Type B pancreatic cell (in vitro differentiated cells): ENCODE data around the gene TPTE2. TPM values are rescaled to one million over a fixed set of nuclear protein-coding genes. Genes with fewer than 3 reads are reported as not detected.
"Not testable (repeated sequence)": the region's sequence is repeated elsewhere in the genome, so short reads cannot be mapped to it uniquely, and the experiment has no call there.

Source experiments
- DNase-seq: peaks from one replicate; pipeline ENCODE4 v3.0.0; 2021; ENCODE audit warnings: mixed read lengths; ENCODE audit not compliant: unreplicated experiment; ENCODE audit errors: extremely low spot score
- H3K27ac Mint-ChIP-seq: 2 replicates; pipeline ENCODE4 v1.8.0; 2021; ENCODE audit warnings: mild to moderate bottlenecking, mixed read lengths
- H3K27me3 Mint-ChIP-seq: 2 replicates; pipeline ENCODE4 v1.8.0; 2021; ENCODE audit warnings: mixed read lengths
- H3K36me3 Mint-ChIP-seq: 2 replicates; pipeline ENCODE4 v1.8.0; 2021; ENCODE audit warnings: mixed read lengths
- H3K4me1 Mint-ChIP-seq: one replicate; pipeline ENCODE4 v1.8.0; 2021; ENCODE audit warnings: mixed read lengths; ENCODE audit not compliant: unreplicated experiment
- H3K4me3 Mint-ChIP-seq: 2 replicates; pipeline ENCODE4 v1.8.0; 2021; ENCODE audit warnings: mild to moderate bottlenecking, mixed read lengths
- H3K9me3 Mint-ChIP-seq: 2 replicates; pipeline ENCODE4 v1.8.0; 2021; ENCODE audit warnings: mixed read lengths
- total RNA-seq: library from RNA; stranded (reverse); gene quantifications from 2 replicates; pipeline ENCODE4 v1.2.1, GENCODE V29; 2021; ENCODE audit warnings: low replicate concordance
- TF ChIP-seq, protein P1 (sequence below): fragments of 200-600 bp; sonication (generic); conservative IDR thresholded peaks from 2 replicates; pipeline ENCODE4 v1.5.0; 2021; ENCODE audit warnings: antibody characterized with exemption, mild to moderate bottlenecking

TPTE2 gene
- total RNA-seq, 1 donor from 2014 or later: not detected

DNA sequence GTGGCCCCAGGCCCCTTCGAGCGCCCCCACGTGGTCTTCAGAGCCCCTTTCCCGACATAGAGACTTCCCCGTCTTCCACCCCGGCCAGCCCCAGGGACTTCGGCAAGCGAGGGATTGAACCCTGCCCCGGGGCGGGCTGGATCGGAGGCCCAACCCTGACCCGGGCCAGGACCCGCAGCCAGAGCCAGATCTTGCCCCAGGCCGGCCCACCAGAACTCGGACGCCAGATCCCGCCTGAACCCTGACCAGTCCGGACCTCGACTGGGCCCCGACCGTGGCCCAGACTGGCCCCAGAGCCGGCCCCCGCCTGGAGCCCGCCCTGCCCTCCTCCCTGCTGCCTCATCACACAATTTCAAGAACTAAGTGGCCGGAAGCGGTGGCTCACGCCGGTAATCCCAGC is 253 bp upstream of the TPTE2 start:
- TF ChIP-seq, protein P1, sequence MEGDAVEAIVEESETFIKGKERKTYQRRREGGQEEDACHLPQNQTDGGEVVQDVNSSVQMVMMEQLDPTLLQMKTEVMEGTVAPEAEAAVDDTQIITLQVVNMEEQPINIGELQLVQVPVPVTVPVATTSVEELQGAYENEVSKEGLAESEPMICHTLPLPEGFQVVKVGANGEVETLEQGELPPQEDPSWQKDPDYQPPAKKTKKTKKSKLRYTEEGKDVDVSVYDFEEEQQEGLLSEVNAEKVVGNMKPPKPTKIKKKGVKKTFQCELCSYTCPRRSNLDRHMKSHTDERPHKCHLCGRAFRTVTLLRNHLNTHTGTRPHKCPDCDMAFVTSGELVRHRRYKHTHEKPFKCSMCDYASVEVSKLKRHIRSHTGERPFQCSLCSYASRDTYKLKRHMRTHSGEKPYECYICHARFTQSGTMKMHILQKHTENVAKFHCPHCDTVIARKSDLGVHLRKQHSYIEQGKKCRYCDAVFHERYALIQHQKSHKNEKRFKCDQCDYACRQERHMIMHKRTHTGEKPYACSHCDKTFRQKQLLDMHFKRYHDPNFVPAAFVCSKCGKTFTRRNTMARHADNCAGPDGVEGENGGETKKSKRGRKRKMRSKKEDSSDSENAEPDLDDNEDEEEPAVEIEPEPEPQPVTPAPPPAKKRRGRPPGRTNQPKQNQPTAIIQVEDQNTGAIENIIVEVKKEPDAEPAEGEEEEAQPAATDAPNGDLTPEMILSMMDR: no peak
- H3K36me3 Mint-ChIP-seq: no peaks in the 10 kb centered on the region
- no peaks in the 10 kb centered on the region for H3K9me3 Mint-ChIP-seq
- H3K4me3 Mint-ChIP-seq: no peak overlapping the region
- no peak for DNase-seq
- H3K27me3 Mint-ChIP-seq: no peaks in the 10 kb centered on the region
- H3K4me1 Mint-ChIP-seq: no peaks in the 10 kb centered on the region
- no peak overlapping the region for H3K27ac Mint-ChIP-seq

- not testable (repeated sequence) for DNase-seq, H3K36me3 Mint-ChIP-seq, H3K27me3 Mint-ChIP-seq, H3K4me1 Mint-ChIP-seq, H3K27ac Mint-ChIP-seq, H3K9me3 Mint-ChIP-seq, H3K4me3 Mint-ChIP-seq
Measured at GRCh38 chr13:19560672-19561071, 660 bp downstream of the TPTE2 start.

GRCh38 chr13:19559739-19560138 is 1.6 kb downstream of the TPTE2 start:
- not testable (repeated sequence) for H3K9me3 Mint-ChIP-seq, DNase-seq, H3K36me3 Mint-ChIP-seq, H3K4me3 Mint-ChIP-seq, H3K4me1 Mint-ChIP-seq, H3K27ac Mint-ChIP-seq, H3K27me3 Mint-ChIP-seq

GRCh38 chr13:19557287-19557686 is 4.0 kb downstream of the TPTE2 start:
- H3K9me3 Mint-ChIP-seq, H3K4me3 Mint-ChIP-seq, H3K4me1 Mint-ChIP-seq, H3K27me3 Mint-ChIP-seq, H3K27ac Mint-ChIP-seq, DNase-seq, H3K36me3 Mint-ChIP-seq: not testable (repeated sequence)

GRCh38 chr13:19549245-19549644 is 12.1 kb downstream of the TPTE2 start:
- H3K4me3 Mint-ChIP-seq, H3K36me3 Mint-ChIP-seq, DNase-seq, H3K9me3 Mint-ChIP-seq, H3K4me1 Mint-ChIP-seq, H3K27me3 Mint-ChIP-seq, H3K27ac Mint-ChIP-seq: not testable (repeated sequence)

DNA sequence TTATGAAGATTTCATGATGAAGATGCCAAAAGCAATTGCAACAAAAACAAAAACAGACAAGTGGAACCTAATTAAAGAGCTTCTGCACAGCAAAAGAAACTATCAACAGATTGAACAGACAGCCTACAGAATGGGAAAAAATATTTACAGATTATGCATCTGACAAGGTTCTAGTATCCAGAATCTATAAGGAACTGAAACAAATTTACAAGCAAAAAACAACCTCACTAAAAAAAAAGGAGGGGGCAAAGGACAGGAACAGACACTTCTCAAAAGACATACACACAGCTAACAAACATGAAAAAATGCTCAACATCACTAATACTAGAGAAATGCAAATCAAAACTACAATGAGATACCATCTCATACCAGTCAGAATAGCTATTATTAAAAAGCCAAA is 35.7 kb downstream of the TPTE2 start:
- not testable (repeated sequence) for H3K4me3 Mint-ChIP-seq, H3K27me3 Mint-ChIP-seq, H3K9me3 Mint-ChIP-seq, DNase-seq, H3K27ac Mint-ChIP-seq, H3K36me3 Mint-ChIP-seq, H3K4me1 Mint-ChIP-seq

GRCh38 chr13:19519049-19519448 is 42.3 kb downstream of the TPTE2 start:
- H3K27me3 Mint-ChIP-seq: no peaks in the 10 kb centered on the region
- H3K9me3 Mint-ChIP-seq: no peaks in the 10 kb centered on the region
- DNase-seq: no peak
- TF ChIP-seq, protein P1: no peak
- H3K4me1 Mint-ChIP-seq: no peaks in the 10 kb centered on the region
- H3K4me3 Mint-ChIP-seq: no peak overlapping the region
- H3K36me3 Mint-ChIP-seq: no peaks in the 10 kb centered on the region
- H3K27ac Mint-ChIP-seq: no peak overlapping the region

DNA sequence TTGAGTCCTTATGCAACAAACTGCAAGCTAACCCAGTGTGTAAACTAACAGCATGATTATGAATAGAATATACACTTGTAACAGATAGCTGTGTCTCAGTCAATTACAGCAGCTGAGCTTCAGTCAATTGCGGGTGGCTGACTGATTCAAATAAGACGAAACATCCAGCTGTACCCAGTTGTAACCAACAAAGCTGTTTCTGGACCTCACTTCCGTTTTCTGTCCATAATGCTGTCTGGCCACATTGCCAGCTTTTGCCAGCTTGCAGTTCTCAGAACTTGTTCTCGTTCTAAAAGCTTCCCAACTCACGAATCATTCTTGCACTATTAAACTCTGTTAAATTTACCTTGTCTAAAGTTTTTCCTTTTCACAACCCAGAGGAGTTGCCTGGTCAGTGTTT is 53.7 kb downstream of the TPTE2 start:
- H3K27me3 Mint-ChIP-seq, H3K36me3 Mint-ChIP-seq, DNase-seq, H3K4me3 Mint-ChIP-seq, H3K9me3 Mint-ChIP-seq, H3K4me1 Mint-ChIP-seq, H3K27ac Mint-ChIP-seq: not testable (repeated sequence)

- H3K27ac Mint-ChIP-seq, H3K27me3 Mint-ChIP-seq, H3K36me3 Mint-ChIP-seq, H3K4me1 Mint-ChIP-seq, H3K4me3 Mint-ChIP-seq, DNase-seq: not testable (repeated sequence)
- peaks cover 11% of the 10 kb centered on the region for H3K9me3 Mint-ChIP-seq
Measured at GRCh38 chr13:19460126-19460525, 101.2 kb downstream of the TPTE2 start.

DNA sequence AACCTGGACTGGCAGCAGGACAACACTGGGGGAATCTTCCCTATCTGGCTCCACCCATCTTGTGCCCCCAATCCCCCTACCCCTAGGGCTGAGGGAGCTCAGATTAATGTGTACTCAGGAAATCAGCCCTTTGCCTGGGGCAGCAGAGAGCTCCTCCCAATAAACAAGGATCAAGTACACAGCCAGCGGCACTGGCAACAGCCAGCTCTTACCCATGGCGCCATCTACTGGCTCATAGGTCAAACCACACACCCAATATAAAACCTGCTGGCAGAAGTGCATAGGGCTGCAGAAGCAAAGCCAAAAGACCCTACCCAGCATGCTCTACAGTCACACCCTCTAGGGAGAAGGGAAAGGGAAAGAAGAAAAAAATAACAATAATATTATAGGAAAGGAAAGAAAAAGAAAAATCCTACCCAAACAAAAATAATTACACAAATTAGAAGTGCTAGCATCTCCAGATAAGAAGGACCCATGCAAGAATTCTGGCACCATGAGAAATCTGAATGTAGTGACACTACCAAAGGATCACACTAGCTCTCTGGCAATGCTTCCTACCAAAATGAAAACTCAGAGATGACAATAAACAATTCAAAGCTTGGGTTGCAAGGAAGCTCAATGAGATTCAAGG is 122.2 kb downstream of the TPTE2 start:
- H3K9me3 Mint-ChIP-seq, H3K27ac Mint-ChIP-seq, H3K4me3 Mint-ChIP-seq, H3K36me3 Mint-ChIP-seq, H3K27me3 Mint-ChIP-seq, H3K4me1 Mint-ChIP-seq, DNase-seq: not testable (repeated sequence)

GRCh38 chr13:19437780-19438179 is 123.6 kb downstream of the TPTE2 start:
- H3K27ac Mint-ChIP-seq, H3K4me1 Mint-ChIP-seq, DNase-seq, H3K36me3 Mint-ChIP-seq, H3K4me3 Mint-ChIP-seq, H3K9me3 Mint-ChIP-seq, H3K27me3 Mint-ChIP-seq: not testable (repeated sequence)

DNA sequence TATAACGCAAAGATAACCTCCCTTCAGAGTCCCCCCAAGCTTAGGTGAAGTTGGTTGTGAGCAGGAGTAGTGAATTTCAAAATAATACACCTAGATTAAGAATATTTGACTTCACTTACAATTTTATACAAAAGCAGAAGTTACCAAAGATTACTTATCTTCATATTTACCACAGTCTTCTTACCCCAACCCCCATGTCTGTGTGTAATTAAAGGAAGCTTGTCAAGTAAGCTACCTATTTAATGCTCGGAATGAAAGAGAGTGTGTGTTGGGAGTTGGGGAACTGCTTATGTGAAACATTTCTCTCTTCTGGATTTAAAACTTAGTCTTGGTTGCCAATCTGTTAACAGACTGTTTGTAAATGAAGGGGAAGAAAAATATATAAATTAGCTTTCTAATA is 139.1 kb downstream of the TPTE2 start:
- not testable (repeated sequence) for H3K36me3 Mint-ChIP-seq, H3K27ac Mint-ChIP-seq, H3K4me3 Mint-ChIP-seq, H3K27me3 Mint-ChIP-seq, H3K4me1 Mint-ChIP-seq, H3K9me3 Mint-ChIP-seq, DNase-seq

DNA sequence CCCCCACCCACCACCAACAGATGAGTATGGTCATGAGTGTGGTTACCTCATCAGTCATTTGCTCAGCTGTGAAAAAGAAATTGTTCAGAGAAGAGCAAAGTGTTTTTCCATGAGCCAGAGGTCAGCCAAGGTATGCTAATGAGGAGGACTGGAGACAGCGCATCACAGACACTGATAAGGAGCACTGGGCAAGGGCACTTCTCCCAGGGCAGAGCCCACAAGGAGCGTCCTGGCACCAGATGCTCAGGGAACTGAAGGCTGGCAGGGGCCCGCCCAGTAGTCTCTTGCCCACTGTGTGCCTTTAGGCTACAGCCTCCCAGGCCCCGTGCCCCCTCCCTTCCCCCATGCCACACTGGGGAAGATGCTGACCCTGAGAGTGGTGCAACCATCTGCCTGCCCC is 148.8 kb downstream of the TPTE2 start:
- DNase-seq, H3K27ac Mint-ChIP-seq, H3K36me3 Mint-ChIP-seq, H3K4me1 Mint-ChIP-seq, H3K4me3 Mint-ChIP-seq, H3K27me3 Mint-ChIP-seq: not testable (repeated sequence)
- peaks cover 18% of the 10 kb centered on the region for H3K9me3 Mint-ChIP-seq
